Endothelial cell of umbilical vein (primary cell): ENCODE data around the gene CTIF. TPM values are rescaled to one million over a fixed set of nuclear protein-coding genes. Genes with fewer than 3 reads are reported as not detected.

ENCODE experiments used
- BruUV-seq: library from RNA; stranded (reverse); fragments of 400-500 nt; replicated peaks from 2 replicates; lab custom pipeline; 2021; lab: Mats Ljungman, UMichigan
- CTCF ChIA-PET: fragments of 300-600, 350-600 bp; sonication (Branson Sonifier 250); formaldehyde crosslinking; loops from one replicate; lab custom pipeline; 2021; ENCODE audit warnings: antibody characterized with exemption, inconsistent platforms; lab: Charles Lee
- POLR2A ChIA-PET: fragments of 300-600, 350-600 bp; sonication (Branson Sonifier 250); formaldehyde crosslinking; loops from one replicate; lab custom pipeline; 2021; ENCODE audit warnings: antibody characterized with exemption, inconsistent platforms; lab: Charles Lee
- DNase-seq: peaks from one replicate; pipeline ENCODE4 v3.0.0-alpha.2; 2011; ENCODE audit warnings: low read depth, low spot score
- FAIRE-seq: peaks from 2 replicates; lab custom pipeline; 2011; peaks lifted over from hg19 to GRCh38; lab: Jason Lieb, UNC
- H2AFZ ChIP-seq: 2 replicates; pipeline ENCODE4 v1.6.0; 2012; ENCODE audit warnings: low read depth, low read length, control low read depth, inconsistent platforms
- H3K27ac ChIP-seq: 2 replicates; pipeline ENCODE4 v1.5.1; 2011; ENCODE audit warnings: low read depth, mild to moderate bottlenecking, control low read depth, low read length, moderate library complexity; ENCODE audit not compliant: insufficient read depth
- H3K27me3 ChIP-seq, 2 experiments: 2 replicates each; pipeline versions ENCODE4 v1.6.0 to v1.6.1; 2011; ENCODE audit warnings: low read length in 2 of 2, mixed read lengths in 1 of 2; ENCODE audit not compliant: control insufficient read depth in 2 of 2, insufficient read depth in 2 of 2
- H3K36me3 ChIP-seq, 2 experiments: 2 replicates in 1 of 2; 3 replicates in 1 of 2; pipeline ENCODE4 v1.5.1; 2011; ENCODE audit warnings: low read length in 2 of 2, mild to moderate bottlenecking in 1 of 2, moderate library complexity in 1 of 2; ENCODE audit not compliant: control insufficient read depth in 2 of 2, insufficient read depth in 2 of 2; ENCODE audit errors: extremely low read depth in 1 of 2
- H3K4me1 ChIP-seq: 3 replicates; pipeline ENCODE4 v1.5.1; 2011; ENCODE audit warnings: mild to moderate bottlenecking, low read length; ENCODE audit not compliant: control insufficient read depth, insufficient read depth; ENCODE audit errors: extremely low read depth
- H3K4me2 ChIP-seq: 2 replicates; pipeline ENCODE4 v1.6.1; 2011; ENCODE audit warnings: low read length, control low read depth, mixed read lengths; ENCODE audit not compliant: insufficient read depth
- H3K4me3 ChIP-seq, 3 experiments: fragments of 200-600 bp in 1 of 3; sonication (generic), shearing (Covaris generic) in 1 of 3; replicated peaks in 1 of 3; 2 replicates each; pipeline ENCODE4 v1.5.1; 2011 to 2016; ENCODE audit warnings: control low read depth in 3 of 3, low read length in 3 of 3, mild to moderate bottlenecking in 2 of 3, inconsistent platforms in 1 of 3, low read depth in 1 of 3, moderate library complexity in 1 of 3; ENCODE audit not compliant: insufficient read depth in 1 of 3
- H3K79me2 ChIP-seq: 2 replicates; pipeline ENCODE4 v1.6.0; 2012; ENCODE audit warnings: low read length, inconsistent platforms; ENCODE audit not compliant: control insufficient read depth, insufficient read depth
- H3K9ac ChIP-seq: replicated peaks from 2 replicates; pipeline ENCODE3; 2011; ENCODE audit warnings: low read length, control low read depth; ENCODE audit not compliant: insufficient read depth; ENCODE audit errors: extremely low read depth
- H3K9me1 ChIP-seq: replicated peaks from 3 replicates; pipeline ENCODE4 v1.6.0; 2011; ENCODE audit warnings: mild to moderate bottlenecking, low read length; ENCODE audit not compliant: control insufficient read depth, insufficient read depth; ENCODE audit errors: extremely low read depth
- H3K9me3 ChIP-seq: replicated peaks from 2 replicates; pipeline ENCODE4 v1.5.1; 2012; ENCODE audit warnings: low read length, inconsistent platforms; ENCODE audit not compliant: control insufficient read depth, insufficient read depth
- H4K20me1 ChIP-seq: replicated peaks from 2 replicates; pipeline ENCODE3; 2011; ENCODE audit warnings: mild to moderate bottlenecking, low read length; ENCODE audit not compliant: control insufficient read depth, insufficient read depth; ENCODE audit errors: extremely low read depth
- CTCF ChIP-seq, 2 donors: IDR thresholded peaks; 1 replicate in 1 of 2; 2 replicates in 1 of 2; pipeline ENCODE4 v1.5.1; 2011; ENCODE audit warnings: low read length in 2 of 2, mild to moderate bottlenecking in 2 of 2, moderate library complexity in 2 of 2, control low read depth in 1 of 2, inconsistent platforms in 1 of 2, low read depth in 1 of 2; ENCODE audit not compliant: insufficient read depth in 1 of 2; ENCODE audit errors: extremely low read depth in 1 of 2
- EZH2 ChIP-seq: IDR thresholded peaks from 2 replicates; pipeline ENCODE4 v1.6.1; 2012; ENCODE audit warnings: borderline replicate concordance, low read depth, mild to moderate bottlenecking, moderate library complexity, low read length, inconsistent platforms; ENCODE audit not compliant: severe bottlenecking
- FOS ChIP-seq: IDR thresholded peaks from 2 replicates; pipeline ENCODE4 v1.6.1; 2011; ENCODE audit warnings: mild to moderate bottlenecking, low read length, moderate library complexity, borderline replicate concordance; ENCODE audit not compliant: insufficient read depth
- GATA2 ChIP-seq: IDR thresholded peaks from 2 replicates; pipeline ENCODE4 v1.7.0; 2011; ENCODE audit warnings: low read depth, mild to moderate bottlenecking, moderate library complexity, mixed read lengths, low read length; ENCODE audit not compliant: insufficient read length, insufficient read depth
- JUN ChIP-seq: IDR thresholded peaks from 2 replicates; pipeline ENCODE4 v1.6.1; 2011; ENCODE audit warnings: borderline replicate concordance, low read depth; ENCODE audit not compliant: insufficient read length, insufficient read depth
- MAX ChIP-seq: IDR thresholded peaks from 2 replicates; pipeline ENCODE4 v1.6.1; 2011; ENCODE audit not compliant: insufficient read depth, insufficient read length
- MYC ChIP-seq: IDR thresholded peaks from one replicate; pipeline ENCODE4 v1.6.1; 2011; ENCODE audit warnings: mild to moderate bottlenecking, low read depth, low read length
- POLR2A ChIP-seq: IDR thresholded peaks from 2 replicates; pipeline ENCODE4 v1.6.1; 2012; ENCODE audit warnings: low read depth, mild to moderate bottlenecking, control low read depth, low read length
- POLR2AphosphoS5 ChIP-seq: IDR thresholded peaks from 2 replicates; pipeline ENCODE4 v1.6.1; 2012; ENCODE audit warnings: low read depth, mild to moderate bottlenecking, control low read depth, low read length, moderate library complexity; ENCODE audit not compliant: insufficient read depth
- dilution Hi-C: fragments of 300-500 bp; cut with MboI; formaldehyde crosslinking; loops from one replicate; pipeline ENCODE4 v1.15.0; 2019; ENCODE audit warnings: low sequenced_read_pairs; ENCODE audit not compliant: extremely low pct_ligation_motif_present
- intact Hi-C: fragments of 100-400 bp; cut with micrococcal nuclease; formaldehyde crosslinking; loops from one replicate; pipeline ENCODE4 v1.10.0; 2022
- polyA plus RNA-seq, 4 experiments: library from polyadenylated mRNA; depleted of rRNA in 3 of 4; stranded (reverse) in 3 of 4; unstranded in 1 of 4; fragments of >200 nt; gene quantifications; 2 replicates each; pipeline versions ENCODE4 v1.2.1 to v1.2.3, GENCODE V29; 2011 to 2012; ENCODE audit warnings: missing spikeins in 1 of 4
- total RNA-seq: library from RNA; stranded (reverse); gene quantifications from 2 replicates; pipeline ENCODE4 v1.2.3, GENCODE V29; 2021

CTIF gene
- total and polyA plus RNA-seq, 2 donors (not counting 3 experiments of a cell fraction or from before 2014, with no cell fraction given), result 20.9 to 57.7 TPM

GRCh38 chr18:48816554-48816953 lies 277.7 kb downstream of the CTIF start:
- no peak overlapping the region for H3K9ac ChIP-seq
- FAIRE-seq (no peak), DNase-seq (no peak)
- H3K36me3 ChIP-seq, result peaks cover 0 to 3% of the 10 kb centered on the region in 2 experiments
- no peaks in the 10 kb centered on the region for H3K9me1 ChIP-seq
- H3K79me2 ChIP-seq, result no peaks in the 10 kb centered on the region
- H3K9me3 ChIP-seq, result no peaks in the 10 kb centered on the region
- intact Hi-C loops, result no loop called here
- TF ChIP-seq MYC (no peak), EZH2 (no peak), GATA2 (no peak), JUN (no peak), CTCF (IDR thresholded peaks at IDR 0.05; ENCODE audit: extremely low read depth in 1 of 2, insufficient read depth in 1 of 2, low read depth in 1 of 2, low read length in 2 of 2) (no peak), POLR2AphosphoS5 (no peak), MAX (no peak), FOS (no peak), POLR2A (no peak)
- H2AFZ ChIP-seq, result no peak overlapping the region
- BruUV-seq, result no TSS peak
- dilution Hi-C loops, result no loop called here
- POLR2A ChIA-PET, result no interaction called here
- CTCF ChIA-PET, result no interaction called here
- H3K27me3 ChIP-seq, result no peaks in the 10 kb centered on the region
- no peaks in the 10 kb centered on the region for H3K4me1 ChIP-seq
- H4K20me1 ChIP-seq, result no peaks in the 10 kb centered on the region
- H3K4me2 ChIP-seq, result no peak overlapping the region
- H3K4me3 ChIP-seq, result no peak overlapping the region
- H3K27ac ChIP-seq, result no peak overlapping the region
